Eye (tissue), 1 donor: ENCODE data around the gene GGT5.

Source experiments
- DNase-seq: peaks from one replicate; pipeline ENCODE4 v3.0.0-alpha.2; 2015

Gene GGT5

GRCh38 chr22:24181996-24182899 is 62.6 kb downstream of the GGT5 start:
- DNase-seq, result peak; percentile 54

GRCh38 chr22:24181088-24181995 is 63.5 kb downstream of the GGT5 start, which contains the start of gene SUSD2:
TSS of gene SUSD2 (plus strand) at chr22:24181487. CDS start at chr22:24181520, 33 bp downstream.
- peak; percentile 58 for DNase-seq

GRCh38 chr22:24180316-24181087 is 64.4 kb downstream of the GGT5 start:
- DNase-seq, result no peak

- DNase-seq, result no peak
These were observed 65.2 kb downstream of the GGT5 start for GRCh38 chr22:24179478-24180210.

- no peak for DNase-seq
These were observed 66.1 kb downstream of the GGT5 start for GRCh38 chr22:24178502-24179440.

GRCh38 chr22:24178021-24178431 is 66.9 kb downstream of the GGT5 start:
- DNase-seq, result no peak

DNA sequence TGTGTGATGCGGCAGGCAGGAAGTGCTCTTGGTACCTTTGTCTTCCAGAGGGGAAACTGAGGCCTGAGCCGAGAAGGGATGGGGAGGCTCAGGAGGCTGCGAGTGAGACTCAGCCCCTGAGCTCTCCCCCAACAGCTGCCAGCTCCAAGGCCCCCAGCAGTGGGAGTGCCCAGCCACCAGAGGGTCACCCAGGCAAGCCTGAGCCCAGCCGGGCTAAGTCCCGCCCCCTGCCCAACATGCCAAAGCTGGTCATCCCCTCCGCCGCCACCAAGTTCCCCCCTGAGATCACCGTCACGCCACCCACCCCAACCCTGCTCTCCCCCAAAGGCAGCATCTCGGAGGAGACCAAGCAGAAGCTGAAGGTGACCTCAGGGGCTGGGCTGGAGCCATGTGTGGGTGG is 67.4 kb downstream of the GGT5 start:
- DNase-seq, result no peak

DNA sequence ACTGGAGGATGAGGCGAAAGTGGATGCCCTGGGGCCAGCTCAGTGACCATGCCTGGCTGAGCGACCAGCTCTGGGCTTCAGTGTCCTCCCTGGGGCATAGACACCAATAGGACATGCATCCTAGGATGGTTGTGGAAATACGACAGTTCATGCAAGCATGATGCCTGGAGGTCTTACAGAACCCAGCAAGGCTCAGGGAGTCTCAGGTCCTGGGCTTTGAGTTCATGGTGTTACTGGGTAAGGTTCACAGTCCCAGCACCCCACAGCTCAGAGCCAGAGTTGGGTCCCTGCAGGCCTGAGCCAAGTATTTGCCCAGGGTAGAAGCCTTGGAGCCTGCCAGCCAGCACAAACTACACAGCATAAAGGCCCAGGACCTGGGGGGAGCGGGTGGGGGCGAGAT is 67.8 kb downstream of the GGT5 start:
- no peak for DNase-seq

- no peak for DNase-seq
These were observed 68.3 kb downstream of the GGT5 start for GRCh38 chr22:24176630-24177029.

DNA sequence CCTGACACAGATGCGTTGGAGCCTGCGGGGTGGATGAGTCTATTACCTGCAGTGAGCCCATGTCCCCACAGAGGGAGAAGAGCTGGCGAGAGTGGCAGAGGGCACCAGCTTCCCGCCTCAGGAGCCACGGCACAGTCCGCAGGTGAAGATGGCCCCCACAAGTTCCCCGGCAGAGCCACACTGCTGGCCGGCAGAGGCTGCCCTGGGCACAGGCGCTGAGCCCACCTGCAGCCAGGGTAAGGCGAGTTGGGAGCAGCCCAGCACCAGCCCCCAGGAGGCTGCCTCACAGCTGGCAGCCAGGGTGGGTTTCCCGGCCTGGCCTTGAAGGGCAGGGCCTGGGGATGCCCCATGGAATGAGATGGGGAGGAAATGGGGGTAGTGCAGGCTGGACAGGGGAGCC is 68.8 kb downstream of the GGT5 start:
- DNase-seq, result no peak

DNA sequence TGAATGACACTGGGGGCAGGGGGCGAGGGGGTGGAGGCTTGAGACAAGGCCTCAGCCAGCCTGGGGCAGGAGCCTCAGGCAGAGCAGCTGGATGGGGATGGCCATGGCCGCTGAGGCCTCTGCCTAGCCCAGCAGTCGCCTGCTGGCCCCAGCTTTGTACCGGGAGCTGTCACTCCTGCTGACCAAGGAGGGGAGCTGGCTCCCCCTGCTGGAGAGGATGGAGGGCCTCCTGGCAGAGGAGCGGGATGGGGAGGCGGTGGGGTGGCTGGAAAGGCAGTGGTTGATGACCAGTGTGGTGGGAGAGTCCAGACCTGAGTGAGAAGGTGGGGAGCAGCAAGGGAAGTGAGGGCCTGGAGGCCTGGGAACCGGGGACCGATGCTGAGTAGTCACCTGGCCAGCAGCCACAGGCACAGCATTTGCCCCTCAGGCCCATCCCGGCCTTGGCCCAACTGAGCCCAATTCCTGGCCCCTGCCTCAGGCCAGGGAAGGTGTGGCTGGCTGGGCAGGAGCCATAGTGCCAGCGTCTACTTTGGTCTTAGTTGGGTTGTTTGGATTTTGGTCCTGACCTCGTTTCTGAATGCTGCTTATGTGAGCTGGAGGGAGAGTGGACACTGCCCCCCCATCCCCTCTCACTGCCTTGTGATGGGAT is 69.6 kb downstream of the GGT5 start:
- peak; percentile 81 for DNase-seq

GRCh38 chr22:24171822-24172221 is 73.1 kb downstream of the GGT5 start:
- DNase-seq, result no peak

DNA sequence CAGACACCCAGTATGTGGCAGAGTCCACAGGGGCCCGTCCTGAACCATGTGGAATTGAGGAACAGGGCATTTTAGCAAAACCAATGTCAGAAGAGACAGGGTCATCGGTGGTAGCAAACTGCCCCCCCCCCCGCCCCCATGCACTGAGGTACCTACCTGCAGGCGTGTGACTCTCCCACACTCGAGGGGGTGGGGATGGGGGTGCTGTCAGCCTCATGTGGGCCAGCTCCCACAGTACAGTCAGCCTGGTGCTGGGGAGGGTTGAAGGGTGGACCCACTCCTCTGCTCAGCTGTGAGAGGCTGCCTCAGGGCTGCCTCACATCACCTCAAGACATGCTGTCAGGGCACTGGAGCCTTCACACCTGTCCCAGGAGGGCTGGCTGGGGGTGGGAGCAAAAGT is 74.2 kb downstream of the GGT5 start:
- DNase-seq, result no peak

- peak; percentile 59 for DNase-seq
These were observed 74.7 kb downstream of the GGT5 start for GRCh38 chr22:24170188-24170587.
